HG02973 (cell line): ENCODE measurements around the gene XPO5.
"Not testable (repeated sequence)": the region's sequence is repeated elsewhere in the genome, so short reads cannot be mapped to it uniquely, and the experiment has no call there.

ENCODE experiments used
- ATAC-seq: cut with Tn5 transposase; IDR thresholded peaks from one replicate; pipeline ENCODE4 v1.9.1; 2021; ENCODE audit warnings: moderate library complexity; ENCODE audit not compliant: unreplicated experiment

XPO5 gene

DNA sequence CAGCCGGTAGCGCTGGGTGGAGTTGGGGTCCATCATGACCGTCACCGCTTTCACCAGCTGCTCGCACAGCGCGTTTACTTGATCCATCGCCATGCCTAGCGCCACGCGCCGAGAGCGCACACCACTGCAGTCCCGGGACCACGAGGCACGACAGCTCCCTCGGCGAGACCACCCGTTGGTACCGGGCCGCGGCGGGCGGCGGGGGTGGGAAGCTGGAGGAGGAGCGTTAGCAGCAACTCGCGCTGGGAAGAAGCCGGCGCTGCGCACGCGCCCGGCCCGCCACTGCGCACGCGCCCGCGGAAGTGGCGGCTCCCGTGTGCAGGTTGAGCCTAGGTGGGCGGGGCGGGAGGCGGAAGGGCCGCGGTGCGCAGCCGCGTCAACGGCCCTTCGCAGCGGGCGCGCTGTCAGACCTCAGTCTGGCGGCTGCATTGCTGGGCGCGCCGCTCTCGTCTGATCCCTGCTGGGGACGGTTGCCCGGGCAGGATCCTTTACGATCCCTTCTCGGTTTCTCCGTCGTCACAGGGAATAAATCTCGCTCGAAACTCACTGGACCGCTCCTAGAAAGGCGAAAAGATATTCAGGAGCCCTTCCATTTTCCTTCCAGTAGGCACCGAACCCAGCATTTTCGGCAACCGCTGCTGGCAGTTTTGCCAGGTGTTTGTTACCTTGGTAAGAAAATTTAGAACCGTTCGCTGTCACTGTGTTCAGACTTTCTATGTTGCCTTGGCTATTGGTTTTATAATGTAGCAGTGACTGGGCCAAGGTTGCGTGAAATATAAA, at the start of gene XPO5, which contains the start of gene POLH:
TSS of gene XPO5 (minus strand) at position 267 of the 780 bp plus-strand sequence. CDS start at position 93, 174 bp downstream.
TSS of gene POLH (plus strand) at position 414 of the 780 bp plus-strand sequence. CDS start 6,135 bp downstream, outside the sequence.
- peak; percentile 84 for ATAC-seq

DNA sequence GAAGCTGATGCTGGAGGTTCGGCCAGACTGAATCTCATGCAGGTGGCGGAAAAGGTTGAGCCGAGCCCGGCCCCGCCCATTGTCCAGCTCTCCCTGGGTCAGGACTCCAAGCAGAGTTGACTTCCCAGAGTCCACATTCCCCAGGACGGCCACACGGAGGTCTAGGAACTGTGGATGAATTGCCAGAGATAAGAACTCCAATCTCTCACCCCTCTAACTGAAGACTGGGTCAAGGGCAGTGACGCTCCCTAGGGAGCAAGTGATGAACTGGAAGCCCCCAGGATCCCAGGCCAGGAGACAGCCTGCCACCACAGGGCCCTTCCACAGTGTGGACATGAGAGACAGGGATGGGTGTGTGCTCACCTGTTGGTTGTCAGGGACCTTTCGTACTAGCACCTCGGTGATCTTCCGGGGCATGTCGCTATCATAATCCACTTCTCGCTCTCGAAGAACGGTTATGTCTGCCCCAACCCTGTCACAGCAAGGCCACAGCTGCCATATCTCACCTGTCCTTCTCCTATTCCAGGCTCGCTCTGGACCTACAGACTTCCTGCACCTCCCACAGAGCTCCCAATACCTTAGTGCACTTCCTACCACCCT, 49.7 kb upstream of the XPO5 start:
- no peak for ATAC-seq

DNA sequence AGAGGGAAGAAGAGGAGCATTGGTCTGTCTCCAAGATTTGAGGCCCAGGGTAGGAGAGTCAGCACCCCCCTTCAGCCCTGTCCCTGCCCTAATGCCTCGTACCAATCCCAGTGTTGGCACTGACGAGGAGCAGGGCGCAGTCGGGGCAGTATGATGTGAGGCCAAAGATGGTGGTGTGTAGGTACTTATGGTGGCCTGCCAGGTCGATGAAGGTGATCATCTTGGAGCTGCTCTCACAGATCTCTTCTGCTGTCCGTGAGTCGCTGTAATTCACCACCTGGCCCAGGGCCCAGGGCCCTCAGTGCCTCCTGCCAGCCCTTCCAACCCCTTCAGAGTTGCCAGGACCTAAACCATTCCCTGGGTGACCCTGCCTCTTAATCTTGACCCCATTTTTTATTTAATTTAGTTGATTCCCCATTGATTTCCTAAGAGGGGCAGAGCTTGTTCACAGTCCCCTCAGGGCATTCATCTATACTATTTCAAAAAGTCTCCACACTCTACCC, 49.0 kb upstream of the XPO5 start:
- ATAC-seq, result no peak

DNA sequence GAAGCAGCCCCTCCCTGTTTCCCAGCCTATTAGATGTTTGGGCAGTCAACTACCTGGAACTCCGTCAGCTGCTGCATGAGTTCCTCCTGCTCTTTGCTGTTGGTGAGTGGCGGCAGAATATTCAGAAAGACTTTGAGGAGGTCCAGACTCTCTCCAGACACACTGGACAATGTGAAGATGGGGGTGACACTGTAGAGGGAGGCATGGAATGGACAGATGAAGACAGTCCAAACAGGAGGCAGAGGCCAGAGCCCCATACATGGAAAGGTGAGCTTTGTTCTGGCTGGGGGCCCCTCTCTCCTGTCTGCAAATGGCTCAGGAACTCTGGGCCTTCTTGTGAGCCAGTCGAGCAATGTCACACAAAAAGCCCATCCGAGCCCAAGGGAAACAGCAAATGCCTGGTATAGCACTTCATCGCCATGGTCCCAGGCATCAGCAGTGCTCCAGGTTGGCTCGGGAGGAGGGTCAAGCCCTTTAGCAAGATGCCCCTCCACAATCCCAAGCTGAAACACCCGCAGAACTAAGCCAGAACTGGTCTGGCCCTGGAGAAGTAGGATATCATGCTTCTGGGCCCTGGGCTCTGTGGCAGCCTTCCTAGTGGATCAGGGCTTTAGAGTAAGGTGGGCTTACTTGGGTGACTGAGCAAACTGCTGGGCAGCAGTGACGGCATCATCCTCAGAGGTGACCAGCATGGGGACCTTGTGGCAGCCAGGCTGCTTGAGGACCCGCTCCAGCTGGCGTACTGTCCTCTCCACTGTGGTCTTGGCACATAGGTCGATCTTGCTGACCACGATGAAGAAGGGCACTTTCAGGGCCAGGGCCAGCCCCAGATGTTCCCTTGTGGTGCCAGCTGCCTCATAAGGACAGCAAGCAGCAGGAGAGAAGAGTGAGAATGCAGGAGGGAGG, 48.3 kb upstream of the XPO5 start:
- ATAC-seq, result no peak

DNA sequence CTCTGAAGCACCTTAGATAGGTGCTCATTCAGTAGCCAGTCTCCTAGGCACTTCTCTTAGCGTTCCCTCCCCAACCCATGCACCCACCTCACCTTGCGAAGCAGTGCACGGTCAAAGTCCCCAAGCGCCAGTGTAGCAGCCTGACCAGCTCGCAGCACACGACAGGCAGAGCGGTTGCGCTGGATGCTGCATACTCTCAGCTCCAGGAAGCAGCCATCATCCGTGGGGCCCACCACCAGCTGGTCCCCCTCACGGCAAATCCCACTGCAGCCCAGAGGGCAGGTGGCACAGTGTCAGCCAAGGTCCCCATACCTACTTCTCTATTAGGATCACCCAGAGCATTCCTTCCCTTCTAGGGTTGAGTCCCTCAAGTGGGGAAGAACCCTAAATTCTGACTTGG, 46.7 kb upstream of the XPO5 start:
- ATAC-seq, result no peak

- no peak for ATAC-seq
These were observed 46.0 kb upstream of the XPO5 start for GRCh38 chr6:43621836-43622180.

DNA sequence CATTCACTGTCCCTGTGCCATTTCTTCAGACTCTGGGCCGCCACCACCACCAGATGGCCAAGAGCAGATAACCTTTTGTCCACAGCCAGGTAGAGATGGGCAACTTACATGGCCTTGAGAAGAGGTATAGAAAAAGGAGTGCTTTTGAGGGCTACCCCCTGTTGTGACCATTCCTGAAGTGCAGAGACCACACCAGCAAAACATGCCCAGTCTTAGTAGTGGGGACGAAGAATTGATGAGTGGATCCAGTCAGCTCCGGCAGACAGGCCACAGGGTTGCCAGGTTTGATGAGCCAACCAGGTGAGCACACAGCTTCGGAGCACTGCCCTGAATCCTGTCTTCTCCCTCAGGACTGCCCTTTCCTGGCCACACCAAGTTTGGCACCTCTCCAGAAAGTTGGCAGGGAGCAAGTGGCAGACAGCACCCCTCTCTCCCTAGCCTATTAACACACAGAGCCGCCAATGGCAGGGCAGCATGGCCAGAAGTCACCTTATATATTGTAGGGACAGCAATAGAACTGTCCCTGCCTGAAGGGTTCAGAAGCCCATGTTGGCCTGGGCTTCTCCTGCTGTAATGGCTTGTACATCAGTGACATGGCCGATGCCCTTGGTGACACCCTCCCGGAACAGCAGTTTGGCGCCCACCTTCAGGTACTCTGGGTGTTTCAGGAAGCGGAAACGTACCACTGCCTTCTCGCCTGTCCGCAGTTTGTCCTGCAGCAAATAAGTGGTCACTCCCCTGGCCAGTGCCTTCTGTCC, 45.4 kb upstream of the XPO5 start:
- ATAC-seq, result no peak

GRCh38 chr6:43616725-43617472, 41.1 kb upstream of the XPO5 start:
- no peak for ATAC-seq

DNA sequence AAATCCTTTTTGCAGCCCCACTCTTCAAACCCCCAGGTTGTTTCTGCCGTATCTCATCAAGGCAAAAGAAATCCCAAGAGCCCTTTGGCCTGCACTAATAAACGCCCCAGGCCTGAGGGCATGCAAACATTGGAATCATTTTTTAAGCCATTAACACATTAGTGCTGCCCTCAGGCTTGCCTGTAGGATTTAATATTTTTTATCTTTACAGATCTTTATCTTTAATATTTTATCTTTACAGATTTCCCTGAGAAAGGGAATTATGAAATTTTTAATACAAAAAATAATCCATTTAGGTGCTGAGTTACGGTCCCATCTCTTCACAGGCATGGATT, 38.5 kb upstream of the XPO5 start:
- ATAC-seq, result no peak

- no peak for ATAC-seq
These were observed 38.0 kb upstream of the XPO5 start for GRCh38 chr6:43613721-43614395.

DNA sequence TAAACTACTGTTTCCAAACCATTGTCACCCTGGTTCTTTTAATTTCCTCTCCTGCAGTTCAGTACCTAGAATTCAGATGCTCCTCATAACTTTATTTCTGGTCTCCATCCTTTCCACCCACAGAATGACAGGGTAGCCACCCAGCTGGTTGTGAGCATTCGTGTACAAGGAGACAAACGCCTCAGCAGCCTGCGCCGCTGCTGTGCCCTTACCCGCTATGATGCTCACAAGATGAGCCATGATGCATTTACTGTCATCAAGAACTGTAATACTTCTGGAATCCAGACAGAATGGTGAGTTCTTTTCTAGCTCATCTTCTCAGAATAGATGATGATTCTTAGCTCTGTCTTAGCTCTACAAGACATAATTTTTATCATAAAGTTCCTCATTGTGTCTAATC, 34.6 kb upstream of the XPO5 start:
- no peak for ATAC-seq

DNA sequence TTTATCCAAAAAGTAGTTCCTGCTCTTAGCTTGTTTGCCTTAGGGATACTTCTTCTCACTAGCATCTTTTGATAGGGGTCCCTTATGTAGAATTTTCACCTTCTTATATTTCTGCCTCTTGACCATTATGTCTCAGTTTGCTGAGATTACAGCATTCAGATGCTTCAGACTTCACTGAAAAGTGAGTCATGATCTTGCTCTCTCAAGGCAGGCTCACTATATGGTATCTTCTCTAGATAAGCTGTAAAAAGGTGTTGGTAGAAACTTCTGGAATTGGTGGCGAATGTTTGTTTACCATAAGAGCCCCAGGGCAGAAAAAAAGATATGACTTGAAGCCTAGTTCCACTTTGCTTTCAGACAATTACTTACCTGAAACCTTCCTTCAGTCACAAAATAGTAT, 33.6 kb upstream of the XPO5 start:
- no peak for ATAC-seq

DNA sequence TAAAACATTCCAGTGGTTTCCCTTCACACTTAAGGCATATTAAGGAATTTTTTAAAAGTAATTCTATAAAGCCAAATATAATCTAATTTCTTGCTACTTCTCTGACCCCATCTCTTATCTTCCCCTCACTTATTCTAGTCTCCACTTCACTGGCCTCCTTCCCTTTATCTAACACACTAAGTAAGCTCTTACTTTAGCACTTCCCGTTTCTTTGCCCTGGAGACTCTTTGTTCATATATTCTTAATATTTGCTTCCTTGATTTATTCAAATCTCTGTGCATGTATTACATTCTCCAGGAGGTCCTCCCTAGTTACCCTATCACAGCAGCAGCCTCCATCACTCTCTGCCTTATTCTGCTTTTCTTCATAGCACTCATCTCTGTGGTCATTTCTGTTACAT, 33.0 kb upstream of the XPO5 start:
- ATAC-seq, result no peak

DNA sequence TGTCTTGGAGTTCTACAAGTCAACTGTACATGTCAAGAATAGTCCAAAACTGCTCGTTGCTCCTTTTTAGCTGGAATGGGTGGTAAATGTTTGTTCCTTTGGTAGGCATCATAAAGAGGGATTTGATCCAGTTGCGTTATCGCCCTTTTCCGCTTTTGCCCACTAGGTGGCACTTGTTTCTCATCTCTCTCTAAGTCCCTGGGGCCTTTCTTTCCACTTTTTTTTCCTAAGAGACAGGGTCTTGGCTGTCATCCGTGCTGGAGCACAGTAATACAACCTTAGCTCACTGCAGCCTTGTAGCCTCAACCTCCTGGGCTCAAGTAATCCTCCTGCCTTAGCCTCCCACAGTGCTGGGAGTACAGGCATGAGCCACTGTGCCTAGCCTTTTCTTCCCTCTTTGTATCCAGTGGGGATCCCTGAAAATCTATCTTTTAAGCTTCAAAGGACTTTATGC, 32.5 kb upstream of the XPO5 start:
- ATAC-seq, result no peak

DNA sequence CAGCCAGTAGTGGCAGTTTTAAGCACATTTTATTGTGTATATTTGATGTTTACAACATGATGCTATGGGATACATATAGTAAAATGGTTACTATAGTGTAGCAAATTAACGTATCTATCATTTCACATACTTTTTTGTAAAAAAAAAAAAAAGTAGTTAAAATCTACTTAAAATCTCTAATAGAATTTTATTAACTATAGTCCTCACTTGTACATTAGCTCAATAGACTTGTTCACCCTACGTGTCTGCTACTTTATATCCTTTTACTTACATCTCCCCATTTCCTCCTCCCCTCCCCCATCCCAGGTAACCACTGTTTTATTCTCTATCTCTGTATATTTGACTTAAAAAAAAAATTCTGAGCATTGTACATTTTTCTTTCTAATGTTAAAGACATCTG, 30.2 kb upstream of the XPO5 start:
- no peak for ATAC-seq

GRCh38 chr6:43604174-43604573, 28.3 kb upstream of the XPO5 start:
- ATAC-seq, result no peak

DNA sequence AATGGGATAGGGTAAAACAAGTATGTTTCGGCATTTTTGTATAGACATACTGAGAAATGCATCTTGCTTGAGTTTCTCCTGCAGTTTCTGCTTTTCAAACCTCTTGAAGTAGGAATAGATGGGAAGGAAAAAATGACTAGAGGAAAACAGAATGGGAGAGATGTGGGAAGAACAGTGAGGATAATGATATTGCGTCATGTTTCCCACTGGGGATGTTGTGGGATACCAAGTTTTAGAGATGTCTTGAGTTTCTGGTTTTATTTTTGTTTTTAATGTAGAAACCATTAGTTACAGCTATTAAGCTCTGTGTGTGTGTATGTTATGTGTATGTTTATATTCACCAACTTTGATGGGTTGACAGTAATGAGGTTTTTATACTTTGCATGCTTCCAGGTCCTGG, 24.8 kb upstream of the XPO5 start:
- no peak for ATAC-seq

DNA sequence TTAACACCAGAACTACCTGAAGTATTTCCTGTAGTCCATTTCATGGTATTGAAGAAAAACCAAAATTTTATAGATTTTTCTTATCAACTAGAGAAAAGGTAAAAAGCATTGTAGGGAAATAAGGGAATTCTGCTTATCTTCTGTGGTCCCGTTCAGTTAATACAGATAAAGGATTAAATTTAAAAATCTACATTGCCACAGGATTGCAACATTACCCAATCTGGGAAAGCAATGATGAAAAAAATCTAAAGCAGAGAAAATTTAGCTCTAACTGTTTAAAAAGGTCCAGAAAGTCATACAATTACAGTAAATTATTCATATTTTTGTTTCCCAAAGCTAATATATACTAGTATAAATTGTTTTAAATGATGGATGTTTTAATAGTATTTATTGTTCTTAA, 18.1 kb upstream of the XPO5 start:
- no peak for ATAC-seq

DNA sequence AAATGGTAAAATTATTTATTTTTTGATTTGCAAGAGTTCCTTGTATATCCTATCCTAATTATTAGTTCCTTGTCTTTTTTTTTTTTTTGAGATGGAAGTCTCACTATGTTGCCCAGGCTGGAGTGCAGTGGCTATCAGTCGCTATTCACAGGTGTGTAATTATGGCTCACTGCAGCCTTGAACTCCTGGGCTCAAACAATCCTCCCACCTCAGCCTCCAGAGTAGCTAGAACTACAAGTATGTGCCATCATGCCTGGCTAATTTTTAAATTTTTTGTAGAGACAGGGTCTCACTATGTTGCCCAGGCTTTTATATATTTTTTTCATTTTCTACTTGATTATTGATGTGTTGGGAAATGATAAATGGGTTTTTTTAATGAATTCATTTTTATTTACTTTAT, 13.7 kb upstream of the XPO5 start:
- not testable (repeated sequence) for ATAC-seq

DNA sequence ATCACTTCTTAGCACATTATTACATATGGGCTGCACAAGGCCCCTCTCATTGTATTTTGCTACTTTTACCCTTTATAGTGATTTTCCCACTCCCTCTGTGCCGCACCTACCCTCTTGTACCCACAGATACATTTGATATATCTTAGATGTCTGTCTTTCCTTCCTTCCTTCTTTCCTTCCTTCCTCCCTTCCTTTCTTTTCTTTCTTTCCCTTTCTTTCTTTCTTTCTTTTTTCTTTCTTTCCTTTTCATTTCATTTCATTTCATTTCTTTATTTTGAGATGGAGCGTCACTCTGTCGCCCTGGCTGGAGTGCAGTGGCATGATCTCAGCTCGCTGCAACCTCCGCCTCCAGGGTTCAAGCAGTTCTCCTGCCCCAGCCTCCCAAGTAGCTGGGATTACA, 12.4 kb upstream of the XPO5 start:
- ATAC-seq, result no peak
